ENCODE results near the gene CAMK2D.

DNA sequence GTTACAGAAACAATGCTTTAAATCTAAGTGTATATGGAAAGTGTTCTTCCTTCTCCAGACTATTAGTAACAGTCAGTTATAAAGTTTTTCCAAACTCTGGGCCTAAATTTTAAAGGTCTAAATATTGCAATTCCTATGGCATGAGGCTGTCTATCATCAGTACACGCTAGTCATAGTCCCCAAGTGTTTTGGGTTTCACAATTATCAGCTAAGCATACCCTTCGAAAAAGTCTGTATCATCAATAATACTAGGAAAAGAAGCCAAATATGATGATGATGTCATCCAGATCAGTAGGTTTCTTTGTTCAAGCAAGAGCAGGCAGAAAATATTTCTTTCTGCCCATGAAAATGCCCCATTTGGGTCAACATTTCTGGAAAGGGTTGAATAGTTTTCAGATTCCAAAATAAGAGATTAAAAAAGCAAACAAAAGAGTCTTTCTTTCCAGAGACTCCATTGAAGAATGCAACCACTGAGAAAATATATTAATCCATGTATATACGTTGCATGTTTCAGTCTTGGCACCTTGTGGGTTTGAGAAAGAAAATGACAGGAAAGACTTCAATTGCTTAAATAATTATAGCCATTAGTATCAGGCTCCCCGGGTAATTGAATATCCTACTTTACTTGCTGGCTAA, 173.8 kb downstream of the CAMK2D start:
- TF ChIP-seq, protein P1, sequence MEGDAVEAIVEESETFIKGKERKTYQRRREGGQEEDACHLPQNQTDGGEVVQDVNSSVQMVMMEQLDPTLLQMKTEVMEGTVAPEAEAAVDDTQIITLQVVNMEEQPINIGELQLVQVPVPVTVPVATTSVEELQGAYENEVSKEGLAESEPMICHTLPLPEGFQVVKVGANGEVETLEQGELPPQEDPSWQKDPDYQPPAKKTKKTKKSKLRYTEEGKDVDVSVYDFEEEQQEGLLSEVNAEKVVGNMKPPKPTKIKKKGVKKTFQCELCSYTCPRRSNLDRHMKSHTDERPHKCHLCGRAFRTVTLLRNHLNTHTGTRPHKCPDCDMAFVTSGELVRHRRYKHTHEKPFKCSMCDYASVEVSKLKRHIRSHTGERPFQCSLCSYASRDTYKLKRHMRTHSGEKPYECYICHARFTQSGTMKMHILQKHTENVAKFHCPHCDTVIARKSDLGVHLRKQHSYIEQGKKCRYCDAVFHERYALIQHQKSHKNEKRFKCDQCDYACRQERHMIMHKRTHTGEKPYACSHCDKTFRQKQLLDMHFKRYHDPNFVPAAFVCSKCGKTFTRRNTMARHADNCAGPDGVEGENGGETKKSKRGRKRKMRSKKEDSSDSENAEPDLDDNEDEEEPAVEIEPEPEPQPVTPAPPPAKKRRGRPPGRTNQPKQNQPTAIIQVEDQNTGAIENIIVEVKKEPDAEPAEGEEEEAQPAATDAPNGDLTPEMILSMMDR (IDR thresholded peaks at IDR 0.05): no peak
- no peak for TF ChIP-seq POLR2A (IDR thresholded peaks at IDR 0.05)
- TF ChIP-seq EP300 (IDR thresholded peaks at IDR 0.05): no peak

Data from stomach (tissue), 4 donors.